Amniotic epithelial cell (primary cell): ENCODE measurements around the gene FSTL3.
"Not testable (repeated sequence)": the region's sequence is repeated elsewhere in the genome, so short reads cannot be mapped to it uniquely, and the experiment has no call there.

Source experiments
- DNase-seq: peaks from one replicate; pipeline ENCODE4 v3.0.0-alpha.2; 2010; ENCODE audit warnings: low read depth

Gene FSTL3

DNA sequence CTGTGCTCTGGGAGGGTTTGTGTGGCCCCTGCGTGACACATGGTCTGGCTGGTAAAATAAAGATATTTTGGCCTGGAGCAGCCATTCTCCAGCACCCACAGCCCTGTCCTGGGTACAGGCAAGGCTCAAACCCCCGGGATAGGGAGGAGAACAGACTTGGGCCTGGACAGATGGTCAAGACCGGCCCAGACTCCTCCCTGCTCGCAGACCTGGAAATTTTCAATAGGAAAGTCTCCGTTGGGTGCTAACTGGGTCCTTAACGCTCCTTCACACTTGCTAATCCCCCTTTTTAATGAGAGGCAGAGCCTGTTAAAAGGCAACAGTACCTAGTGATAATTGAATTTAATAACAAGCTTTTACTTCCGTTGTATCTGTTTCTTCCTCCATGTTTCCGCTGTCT lies 35.1 kb downstream of the FSTL3 start:
- DNase-seq: no peak

GRCh38 chr19:715347-715746 lies 39.2 kb downstream of the FSTL3 start:
- no peak for DNase-seq

GRCh38 chr19:718251-718951 lies 42.2 kb downstream of the FSTL3 start:
- no peak for DNase-seq

DNA sequence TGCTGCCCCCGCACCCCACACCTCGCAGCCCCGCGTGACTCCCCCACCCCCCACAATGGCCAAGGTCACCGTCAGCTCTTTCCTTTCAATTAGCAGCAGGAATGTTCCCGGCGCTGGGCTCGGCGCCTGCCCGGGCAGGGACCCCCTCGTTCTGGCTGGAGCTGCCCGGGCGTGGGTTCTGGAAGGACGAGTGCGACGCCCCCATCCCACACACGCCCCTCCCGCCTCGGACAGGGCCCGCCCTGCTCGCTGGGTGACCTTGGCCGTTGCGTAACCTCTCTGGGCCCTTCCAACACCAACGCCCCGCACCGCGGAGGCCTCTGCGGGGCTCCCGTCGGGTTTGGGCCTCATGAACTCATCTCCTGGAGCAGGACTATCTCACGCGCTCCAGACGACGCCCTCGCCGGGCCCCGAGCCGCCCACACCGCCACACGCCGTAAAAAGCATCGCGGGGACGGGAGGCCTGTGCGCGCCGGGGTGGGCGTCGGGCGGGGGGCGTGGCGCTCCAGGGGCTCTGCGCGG lies 42.9 kb downstream of the FSTL3 start:
- DNase-seq: peak; percentile 69

DNA sequence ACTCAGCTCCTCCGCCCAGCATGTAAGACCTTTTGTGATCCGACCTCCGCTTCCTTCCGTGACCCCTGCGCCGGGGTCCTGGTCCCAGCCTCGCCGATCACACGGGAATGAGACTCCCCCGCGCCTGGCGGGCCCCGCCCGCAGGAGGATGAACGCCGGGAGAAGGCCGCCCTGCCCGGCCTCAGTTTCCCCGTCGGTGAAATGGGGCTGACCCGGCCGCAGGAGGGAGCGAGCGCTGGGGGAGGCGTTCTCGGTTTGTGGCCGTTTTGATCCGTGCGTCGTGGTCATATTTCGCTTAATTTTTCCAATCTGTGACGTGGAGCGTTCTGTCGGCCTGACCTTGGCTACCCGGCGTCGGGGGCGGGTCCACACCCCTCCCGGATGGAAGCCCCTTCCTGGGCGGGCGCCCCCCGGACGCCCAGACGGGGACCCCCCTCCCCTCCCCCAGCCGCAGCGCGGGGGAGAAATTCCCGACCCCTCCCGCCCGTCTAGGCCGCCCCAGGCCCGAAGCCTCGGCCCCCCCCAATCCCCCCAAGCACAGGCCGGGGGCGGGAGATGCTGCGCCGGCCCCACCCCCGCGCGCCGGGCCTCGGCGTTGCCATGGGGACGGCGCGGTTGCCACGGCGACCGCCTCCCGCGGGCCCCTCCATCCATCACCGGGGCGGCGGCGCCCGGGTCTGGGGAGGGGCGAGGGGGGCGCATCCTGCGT lies 43.6 kb downstream of the FSTL3 start:
- no peak for DNase-seq

- no peak for DNase-seq
Observed at GRCh38 chr19:720345-721160, 44.4 kb downstream of the FSTL3 start.

- no peak for DNase-seq
Observed at GRCh38 chr19:722553-723101, 46.4 kb downstream of the FSTL3 start.

GRCh38 chr19:723247-723646 lies 47.1 kb downstream of the FSTL3 start:
- no peak for DNase-seq

- no peak for DNase-seq
Observed at GRCh38 chr19:723714-724113, 47.5 kb downstream of the FSTL3 start.

GRCh38 chr19:725461-726089 lies 49.4 kb downstream of the FSTL3 start:
- DNase-seq: no peak

DNA sequence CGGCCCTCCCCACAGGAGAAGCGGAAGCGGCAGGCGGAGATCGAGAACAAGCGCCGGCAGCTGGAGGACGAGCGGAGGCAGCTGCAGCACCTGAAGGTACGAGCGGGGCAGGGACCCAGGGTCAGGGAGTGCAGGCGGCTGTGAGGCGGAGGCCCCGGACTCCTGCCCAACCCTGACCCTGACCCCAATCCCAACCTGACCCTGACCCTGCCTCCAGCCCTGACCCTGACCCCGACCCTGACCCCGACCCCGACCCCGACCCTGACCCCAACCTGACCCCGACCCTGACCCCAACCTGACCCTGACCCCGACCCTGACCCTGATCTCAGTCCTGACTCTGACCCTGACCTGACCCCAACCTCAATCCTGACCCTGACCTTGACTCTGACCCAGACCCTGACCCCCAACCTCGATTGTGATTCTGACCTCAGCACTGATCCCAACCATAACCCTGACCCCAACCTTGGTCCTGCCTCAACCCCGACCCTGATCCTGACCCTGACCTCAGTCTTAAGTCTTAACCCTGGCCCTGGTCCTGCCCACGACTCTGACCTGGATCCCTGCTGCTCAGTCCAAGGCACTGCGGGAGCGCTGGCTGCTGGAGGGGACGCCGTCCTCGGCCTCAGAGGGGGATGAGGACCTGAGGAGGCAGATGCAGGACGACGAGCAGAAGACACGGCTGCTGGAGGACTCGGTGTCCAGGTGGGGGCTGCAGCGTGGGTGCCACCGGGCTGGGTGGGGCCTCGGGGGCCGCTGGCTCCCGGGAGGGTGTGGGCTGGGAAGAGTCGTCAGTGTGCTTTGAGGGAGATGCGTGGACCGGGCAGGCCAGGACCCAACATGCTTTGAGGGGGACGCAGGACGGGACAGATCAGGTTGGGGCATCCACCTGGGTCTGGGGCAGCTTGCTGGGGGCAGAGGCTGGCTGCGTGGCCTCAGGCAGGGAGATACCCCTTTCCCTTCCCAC lies 51.1 kb downstream of the FSTL3 start:
- no peak for DNase-seq

GRCh38 chr19:728011-728410 lies 51.8 kb downstream of the FSTL3 start:
- DNase-seq: no peak

GRCh38 chr19:729564-729963 lies 53.4 kb downstream of the FSTL3 start:
- not testable (repeated sequence) for DNase-seq

GRCh38 chr19:729965-730668 lies 53.9 kb downstream of the FSTL3 start:
- DNase-seq: no peak

DNA sequence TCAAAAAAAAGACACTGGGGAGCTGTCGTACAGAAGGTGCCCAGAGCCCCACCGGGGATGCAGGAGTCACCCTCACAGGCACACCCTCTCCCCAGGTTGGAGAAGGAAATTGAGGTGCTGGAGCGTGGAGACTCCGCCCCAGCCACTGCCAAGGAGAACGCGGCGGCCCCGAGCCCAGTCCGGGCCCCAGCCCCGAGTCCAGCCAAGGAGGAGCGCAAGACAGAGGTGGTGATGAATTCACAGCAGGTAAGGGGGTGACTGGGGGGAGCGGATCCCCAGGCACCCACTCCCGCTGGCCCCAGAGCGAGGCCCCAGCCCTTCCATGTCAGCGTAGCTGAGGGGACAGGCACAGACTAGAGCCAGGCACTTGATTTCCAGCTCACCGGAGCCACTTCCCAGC lies 54.8 kb downstream of the FSTL3 start:
- DNase-seq: no peak

- DNase-seq: no peak
Observed at GRCh38 chr19:732148-733069, 56.2 kb downstream of the FSTL3 start.
